ENCODE results near the gene SLC25A3. TPM values are rescaled to one million over a fixed set of nuclear protein-coding genes. Genes with fewer than 3 reads are reported as not detected.
A peak's percentile ranks its signal among the peaks of the same experiment; 100 is the strongest.

SLC25A3 gene
- total RNA-seq, 2 donors from 2014 or later: 988 to 1,201 TPM

DNA sequence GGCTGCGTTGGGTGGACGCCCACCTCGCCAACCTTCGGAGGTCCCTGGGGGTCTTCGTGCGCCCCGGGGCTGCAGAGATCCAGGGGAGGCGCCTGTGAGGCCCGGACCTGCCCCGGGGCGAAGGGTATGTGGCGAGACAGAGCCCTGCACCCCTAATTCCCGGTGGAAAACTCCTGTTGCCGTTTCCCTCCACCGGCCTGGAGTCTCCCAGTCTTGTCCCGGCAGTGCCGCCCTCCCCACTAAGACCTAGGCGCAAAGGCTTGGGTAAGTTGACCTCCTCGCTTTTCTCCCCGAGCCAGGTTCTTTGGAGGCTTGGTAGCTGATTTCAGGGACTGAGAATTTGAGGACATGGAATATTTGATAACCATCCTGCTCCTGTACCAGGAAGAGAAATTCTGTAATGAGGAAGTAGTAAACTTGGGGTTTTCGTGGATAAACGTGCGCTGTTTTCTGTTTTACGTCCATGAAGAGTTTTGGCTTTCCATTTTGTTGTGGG lies 52.1 kb downstream of the SLC25A3 start:
- ATAC-seq (peak; percentile 1 to 30), DNase-seq (no peak)
- intact Hi-C loops (cut with DNase I): loop anchor here in 1 of 2 donors (5.0 kb wide), 1 partner anchor 153 kb away; no protein-coding TSS in a partner anchor

DNA sequence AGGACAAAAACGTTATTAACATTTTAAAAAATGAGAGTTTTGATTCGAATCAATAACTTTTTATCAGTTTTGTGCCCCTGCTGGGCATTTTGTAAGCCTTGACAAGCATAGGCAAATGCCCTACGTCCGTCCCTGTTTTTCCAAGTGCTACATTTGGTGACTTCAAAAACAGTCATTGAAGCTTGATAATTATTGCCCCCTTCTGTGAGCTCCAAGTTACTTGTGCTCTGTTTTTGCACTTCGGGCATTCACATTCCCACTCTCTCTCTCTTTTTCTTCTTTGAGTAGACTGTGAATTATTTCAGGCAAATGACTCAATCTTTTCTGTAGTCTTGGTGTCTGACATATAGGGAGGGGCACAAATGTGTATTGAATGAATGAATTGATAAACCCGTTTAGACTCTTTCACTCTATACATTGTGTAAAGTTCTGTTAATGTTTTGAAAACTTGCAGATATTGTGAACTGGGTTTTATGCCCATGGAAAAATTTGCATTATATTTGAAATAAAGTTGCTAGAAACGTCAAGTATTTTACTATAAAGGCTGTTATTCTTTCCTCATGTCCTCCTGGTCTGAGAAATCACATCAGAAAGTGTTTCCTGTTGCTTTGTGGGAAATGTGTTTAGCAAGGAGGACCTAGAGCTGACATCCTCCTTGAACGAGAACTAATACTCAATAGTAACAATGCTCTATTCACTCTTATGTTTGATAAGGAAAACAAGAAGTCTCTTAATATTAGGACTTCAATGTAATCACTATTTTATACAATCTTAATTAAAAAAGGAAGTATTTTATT lies 53.0 kb downstream of the SLC25A3 start:
- DNase-seq (no peak), ATAC-seq (no peak)
- intact Hi-C loops (cut with DNase I): loop anchor here in 1 of 2 donors (5.0 kb wide), 1 partner anchor 154 kb away; no protein-coding TSS in a partner anchor

DNA sequence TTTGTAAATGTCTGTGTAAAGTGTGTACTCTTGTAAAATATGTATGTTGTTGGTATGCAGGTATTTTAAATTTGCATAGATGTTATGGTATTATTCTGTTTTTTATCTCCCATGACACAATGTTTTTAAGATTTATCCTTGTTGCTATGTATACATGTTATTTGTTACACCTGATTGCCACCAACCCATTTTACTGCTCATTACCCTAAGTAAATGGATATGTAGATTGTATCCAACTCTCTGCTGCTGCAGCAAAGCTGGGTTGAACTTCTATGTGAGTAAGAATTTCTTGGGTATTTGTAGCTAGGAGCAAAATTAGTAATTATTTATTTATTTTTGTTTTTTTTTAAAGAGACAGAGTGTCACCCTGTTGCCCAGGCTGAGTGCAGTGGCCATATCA lies 57.8 kb downstream of the SLC25A3 start:
- intact Hi-C loops (cut with DNase I): no loop called here
- DNase-seq (no peak), ATAC-seq (no peak)

DNA sequence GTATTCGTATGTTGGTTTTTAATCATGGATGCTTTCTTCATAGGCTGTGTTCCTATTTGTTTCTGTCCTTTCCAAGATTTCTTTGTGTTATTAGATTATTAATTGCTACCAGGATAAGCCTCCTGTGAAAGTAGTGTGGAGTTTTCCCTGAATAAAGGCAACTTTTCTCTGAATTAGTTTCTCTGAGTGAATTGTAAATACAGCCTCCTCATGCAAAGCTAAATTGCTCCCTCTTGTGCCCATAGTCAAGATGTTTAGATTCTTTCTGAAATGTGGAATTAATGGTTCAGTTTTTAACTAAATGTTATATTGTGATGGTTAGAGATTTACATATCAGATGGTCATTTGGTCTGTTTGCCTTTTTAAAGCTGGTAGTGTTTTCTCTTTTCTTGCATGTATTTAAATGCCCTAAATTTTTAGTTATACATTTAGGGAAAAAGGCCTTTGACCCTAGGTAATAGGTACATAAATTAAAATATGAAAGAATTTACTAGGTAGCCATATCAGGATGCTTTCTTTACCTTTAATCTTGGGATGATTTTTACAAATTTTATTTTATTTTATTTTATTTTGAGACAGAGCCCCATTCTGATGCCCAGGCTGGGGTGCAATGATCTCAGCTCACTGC lies 60.5 kb downstream of the SLC25A3 start:
- ATAC-seq (no peak), DNase-seq (no peak)
- intact Hi-C loops (cut with DNase I): loop anchor here in 1 of 2 donors (2.0 kb wide), 1 partner anchor 87 kb away; no protein-coding TSS in a partner anchor

Other genes with a start within 250 kb of the SLC25A3 start
- 10 to 100 TPM; 16.8 to 23.1 TPM for gene TMPO, start 78.1 kb upstream of the SLC25A3 start, total RNA-seq
- 10 to 100 TPM in 1 of 2 donors, 1 to 10 TPM in 1; 9.2 to 12.1 TPM for gene IKBIP, start 51.1 kb downstream of the SLC25A3 start, total RNA-seq
- gene APAF1, start 51.6 kb downstream of the SLC25A3 start, total RNA-seq: 1 to 10 TPM; 6.2 to 7.8 TPM